ENCODE data around the gene TMCO4. TPM values are rescaled to one million over a fixed set of nuclear protein-coding genes. Genes with fewer than 3 reads are reported as not detected.
"Not testable (repeated sequence)": the region's sequence is repeated elsewhere in the genome, so short reads cannot be mapped to it uniquely, and the experiment has no call there.

Gene TMCO4
- total RNA-seq, 1 donor from 2014 or later: not detected

DNA sequence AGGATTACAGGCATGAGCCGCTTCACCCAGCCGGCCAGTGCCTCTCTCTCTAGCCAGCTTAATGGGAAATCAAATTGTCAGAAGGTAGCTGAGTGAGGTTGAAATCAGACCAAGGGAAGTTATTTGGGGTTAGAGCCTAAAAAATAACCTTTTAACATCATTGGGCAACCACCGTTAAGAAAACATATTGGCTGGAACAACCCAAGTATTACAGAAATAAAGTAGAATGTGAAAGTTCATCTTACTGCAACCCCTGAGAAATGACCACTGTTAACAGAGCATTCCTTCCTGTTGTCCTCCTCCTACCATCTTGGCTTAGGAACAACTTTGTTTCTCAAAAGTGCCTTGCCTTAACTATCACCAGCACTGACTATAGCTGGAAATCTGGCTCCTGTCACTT lies 18.6 kb upstream of the TMCO4 start:
- Mint-ChIP-seq H3K27me3 (ENCODE audit: unreplicated experiment) (peaks cover 4% of the 10 kb centered on the region), H3K36me3 (ENCODE audit: unreplicated experiment) (no peaks in the 10 kb centered on the region), H3K27ac (ENCODE audit: unreplicated experiment) (no peak overlapping the region), H3K9me3 (ENCODE audit: unreplicated experiment) (peaks cover 7% of the 10 kb centered on the region), H3K4me3 (ENCODE audit: unreplicated experiment) (no peak overlapping the region), H3K4me1 (ENCODE audit: low read depth, unreplicated experiment) (peaks cover 2% of the 10 kb centered on the region)
- TF ChIP-seq, protein P1, sequence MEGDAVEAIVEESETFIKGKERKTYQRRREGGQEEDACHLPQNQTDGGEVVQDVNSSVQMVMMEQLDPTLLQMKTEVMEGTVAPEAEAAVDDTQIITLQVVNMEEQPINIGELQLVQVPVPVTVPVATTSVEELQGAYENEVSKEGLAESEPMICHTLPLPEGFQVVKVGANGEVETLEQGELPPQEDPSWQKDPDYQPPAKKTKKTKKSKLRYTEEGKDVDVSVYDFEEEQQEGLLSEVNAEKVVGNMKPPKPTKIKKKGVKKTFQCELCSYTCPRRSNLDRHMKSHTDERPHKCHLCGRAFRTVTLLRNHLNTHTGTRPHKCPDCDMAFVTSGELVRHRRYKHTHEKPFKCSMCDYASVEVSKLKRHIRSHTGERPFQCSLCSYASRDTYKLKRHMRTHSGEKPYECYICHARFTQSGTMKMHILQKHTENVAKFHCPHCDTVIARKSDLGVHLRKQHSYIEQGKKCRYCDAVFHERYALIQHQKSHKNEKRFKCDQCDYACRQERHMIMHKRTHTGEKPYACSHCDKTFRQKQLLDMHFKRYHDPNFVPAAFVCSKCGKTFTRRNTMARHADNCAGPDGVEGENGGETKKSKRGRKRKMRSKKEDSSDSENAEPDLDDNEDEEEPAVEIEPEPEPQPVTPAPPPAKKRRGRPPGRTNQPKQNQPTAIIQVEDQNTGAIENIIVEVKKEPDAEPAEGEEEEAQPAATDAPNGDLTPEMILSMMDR (IDR thresholded peaks at IDR 0.05; ENCODE audit: partially characterized antibody, unreplicated experiment): no peak
- no peak for DNase-seq

DNA sequence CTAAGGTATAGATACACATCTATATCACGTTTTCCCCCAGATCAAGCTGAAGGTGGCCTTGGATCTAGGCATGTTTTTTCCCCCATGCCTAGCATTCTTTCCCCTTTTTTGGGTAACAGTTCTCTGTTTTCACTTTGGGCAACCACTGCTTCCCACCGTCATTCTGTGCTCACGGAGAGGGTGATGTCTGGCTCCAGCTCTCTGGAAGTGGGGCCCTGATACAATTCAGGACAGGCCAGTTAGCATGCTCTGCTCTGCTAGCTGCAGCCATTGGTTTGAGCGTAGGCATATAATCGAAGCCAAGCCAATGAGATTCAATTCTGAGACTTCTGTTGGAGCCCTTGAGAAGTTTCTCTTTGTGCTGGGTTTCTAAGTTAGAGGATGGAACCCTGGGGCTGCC lies 17.4 kb upstream of the TMCO4 start:
- Mint-ChIP-seq H3K36me3 (ENCODE audit: unreplicated experiment) (no peaks in the 10 kb centered on the region), H3K9me3 (ENCODE audit: unreplicated experiment) (peaks cover 7% of the 10 kb centered on the region), H3K27me3 (ENCODE audit: unreplicated experiment) (peaks cover 4% of the 10 kb centered on the region), H3K4me3 (ENCODE audit: unreplicated experiment) (no peak overlapping the region), H3K27ac (ENCODE audit: unreplicated experiment) (no peak overlapping the region), H3K4me1 (ENCODE audit: low read depth, unreplicated experiment) (peaks cover 2% of the 10 kb centered on the region)
- TF ChIP-seq, protein P1 (IDR thresholded peaks at IDR 0.05; ENCODE audit: partially characterized antibody, unreplicated experiment): no peak
- no peak for DNase-seq

DNA sequence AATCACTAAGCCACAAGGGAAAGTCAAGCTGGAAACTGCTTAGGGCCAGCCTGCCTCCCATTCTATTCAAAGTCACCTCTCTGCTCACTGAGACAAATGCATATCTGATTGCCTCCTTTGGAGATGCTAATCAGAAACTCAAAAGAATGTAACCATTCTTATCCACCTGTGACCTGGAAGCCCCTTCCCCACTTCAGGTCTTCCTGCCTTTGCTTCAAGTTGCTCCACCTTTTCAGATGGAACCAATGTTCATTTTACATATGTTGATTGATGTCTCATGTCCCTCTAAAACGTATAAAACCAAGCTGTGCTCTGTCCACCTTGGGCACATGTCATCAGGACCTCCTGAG lies 17.0 kb upstream of the TMCO4 start:
- H3K4me1 Mint-ChIP-seq (ENCODE audit: low read depth, unreplicated experiment); DNase-seq; H3K4me3 Mint-ChIP-seq (ENCODE audit: unreplicated experiment); H3K36me3 Mint-ChIP-seq (ENCODE audit: unreplicated experiment); H3K9me3 Mint-ChIP-seq (ENCODE audit: unreplicated experiment); H3K27ac Mint-ChIP-seq (ENCODE audit: unreplicated experiment); H3K27me3 Mint-ChIP-seq (ENCODE audit: unreplicated experiment): not testable (repeated sequence)

- Mint-ChIP-seq H3K36me3 (ENCODE audit: unreplicated experiment) (no peaks in the 10 kb centered on the region), H3K27me3 (ENCODE audit: unreplicated experiment) (peaks cover 4% of the 10 kb centered on the region), H3K4me3 (ENCODE audit: unreplicated experiment) (no peak overlapping the region), H3K27ac (ENCODE audit: unreplicated experiment) (no peak overlapping the region), H3K4me1 (ENCODE audit: low read depth, unreplicated experiment) (peaks cover 2% of the 10 kb centered on the region), H3K9me3 (ENCODE audit: unreplicated experiment) (peaks cover 9% of the 10 kb centered on the region)
- TF ChIP-seq, protein P1 (IDR thresholded peaks at IDR 0.05; ENCODE audit: partially characterized antibody, unreplicated experiment): no peak
- no peak for DNase-seq
Measured at GRCh38 chr1:19815801-19816736, 16.4 kb upstream of the TMCO4 start.

- no peak within 1 kb of the TSS for H3K4me3 Mint-ChIP-seq (ENCODE audit: unreplicated experiment)
- H3K36me3 Mint-ChIP-seq (ENCODE audit: unreplicated experiment): no peaks in the 10 kb centered on the region
Measured at GRCh38 chr1:19814681-19815503, 15.2 kb upstream of the TMCO4 start, which contains the start of gene RNF186. Gene RNF186 (minus strand): TSS chr1:19815283. CDS start chr1:19815101, 182 bp downstream.

More at GRCh38 chr1:19814681-19815503, 15.2 kb upstream of the TMCO4 start, which contains the start of gene RNF186:
- H3K4me1 Mint-ChIP-seq (ENCODE audit: low read depth, unreplicated experiment): peaks cover 2% of the 10 kb centered on the region
- DNase-seq: no peak
- H3K9me3 Mint-ChIP-seq (ENCODE audit: unreplicated experiment): peaks cover 9% of the 10 kb centered on the region
- H3K27ac Mint-ChIP-seq (ENCODE audit: unreplicated experiment): no peak within 1 kb of the TSS
- TF ChIP-seq, protein P1 (IDR thresholded peaks at IDR 0.05; ENCODE audit: partially characterized antibody, unreplicated experiment): no peak
- H3K27me3 Mint-ChIP-seq (ENCODE audit: unreplicated experiment): peaks cover 4% of the 10 kb centered on the region
